Osteocyte (in vitro differentiated cells): ENCODE data around the gene GRAMD1C. TPM values are rescaled to one million over a fixed set of nuclear protein-coding genes. Genes with fewer than 3 reads are reported as not detected.

Source experiments
- DNase-seq: peaks from one replicate; pipeline ENCODE4 v3.0.0; 2021; ENCODE audit warnings: mixed read lengths; ENCODE audit not compliant: unreplicated experiment; ENCODE audit errors: extremely low spot score
- H3K27ac Mint-ChIP-seq: one replicate; pipeline ENCODE4 v1.8.0; 2021; ENCODE audit warnings: mild to moderate bottlenecking, mixed read lengths; ENCODE audit not compliant: unreplicated experiment
- H3K27me3 Mint-ChIP-seq: one replicate; pipeline ENCODE4 v1.8.0; 2021; ENCODE audit warnings: mixed read lengths; ENCODE audit not compliant: unreplicated experiment
- H3K36me3 Mint-ChIP-seq: one replicate; pipeline ENCODE4 v1.8.0; 2021; ENCODE audit warnings: mixed read lengths; ENCODE audit not compliant: unreplicated experiment
- H3K4me1 Mint-ChIP-seq: one replicate; pipeline ENCODE4 v1.8.0; 2021; ENCODE audit warnings: mixed read lengths; ENCODE audit not compliant: unreplicated experiment
- H3K4me3 Mint-ChIP-seq: one replicate; pipeline ENCODE4 v1.8.0; 2021; ENCODE audit warnings: mild to moderate bottlenecking, moderate library complexity, mixed read lengths; ENCODE audit not compliant: unreplicated experiment
- H3K9me3 Mint-ChIP-seq: one replicate; pipeline ENCODE4 v1.8.0; 2021; ENCODE audit warnings: mixed read lengths; ENCODE audit not compliant: unreplicated experiment
- long read RNA-seq: library from polyadenylated mRNA; unstranded; transcript quantifications from one replicate; pipeline ENCODE4 v2.0.0, GENCODE V29; 2021
- total RNA-seq: library from RNA; stranded (reverse); gene quantifications from 2 replicates; pipeline ENCODE4 v1.2.1, GENCODE V29; 2021
- TF ChIP-seq, protein P1 (sequence below): fragments of 200-600 bp; sonication (generic); IDR thresholded peaks from 2 replicates; pipeline ENCODE4 v1.5.0; 2021; ENCODE audit warnings: antibody characterized with exemption, mild to moderate bottlenecking, moderate library complexity

GRAMD1C gene
- total RNA-seq: 1.2 and 1.3 TPM in 2 replicates
- long read RNA-seq, full-length matches to known transcripts: 5 of 5 reads
- long read RNA-seq, partial matches to known transcripts: 0 of 5 reads
- long read RNA-seq, other reads (novel, unspliced or antisense): 0 of 5 reads

DNA sequence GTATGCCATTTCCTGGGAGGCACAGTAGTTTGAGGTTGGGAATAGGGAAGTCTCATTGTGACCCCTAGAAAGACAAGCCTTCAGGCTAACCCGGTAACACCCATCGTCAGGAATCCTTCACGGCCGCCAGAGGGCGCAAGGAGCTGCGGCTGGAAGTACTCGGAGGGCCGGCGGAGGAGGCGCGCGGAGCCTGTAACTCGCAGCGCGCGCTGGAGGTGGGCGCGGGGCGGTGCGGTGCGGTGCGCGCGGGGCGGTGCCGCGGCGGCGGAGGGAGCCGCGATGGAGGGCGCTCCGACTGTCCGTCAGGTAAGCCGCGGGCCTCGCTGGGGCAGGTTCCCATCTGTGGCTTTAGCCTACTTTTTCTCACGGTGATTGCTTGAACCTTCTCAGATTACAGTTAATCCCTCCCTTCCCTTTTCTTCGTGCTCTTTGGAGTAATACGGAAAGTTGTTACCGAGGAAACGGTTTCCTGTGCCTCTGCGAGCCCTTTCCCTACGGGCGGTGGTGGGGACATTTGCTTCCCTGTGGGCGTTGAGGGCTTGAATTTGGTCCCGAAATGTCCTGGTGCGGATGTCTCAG lies at the start of gene GRAMD1C:
TSS of gene GRAMD1C (plus strand) at position 158 of the 579 bp plus-strand sequence. CDS start at position 280, 122 bp downstream.
- Mint-ChIP-seq H3K4me3 (peak within 1 kb of the TSS; percentile 79), H3K4me1 (peaks cover 7% of the 10 kb centered on the region), H3K27me3 (no peaks in the 10 kb centered on the region), H3K9me3 (no peaks in the 10 kb centered on the region), H3K27ac (peak within 1 kb of the TSS; percentile 78), H3K36me3 (no peaks in the 10 kb centered on the region)
- TF ChIP-seq, protein P1, sequence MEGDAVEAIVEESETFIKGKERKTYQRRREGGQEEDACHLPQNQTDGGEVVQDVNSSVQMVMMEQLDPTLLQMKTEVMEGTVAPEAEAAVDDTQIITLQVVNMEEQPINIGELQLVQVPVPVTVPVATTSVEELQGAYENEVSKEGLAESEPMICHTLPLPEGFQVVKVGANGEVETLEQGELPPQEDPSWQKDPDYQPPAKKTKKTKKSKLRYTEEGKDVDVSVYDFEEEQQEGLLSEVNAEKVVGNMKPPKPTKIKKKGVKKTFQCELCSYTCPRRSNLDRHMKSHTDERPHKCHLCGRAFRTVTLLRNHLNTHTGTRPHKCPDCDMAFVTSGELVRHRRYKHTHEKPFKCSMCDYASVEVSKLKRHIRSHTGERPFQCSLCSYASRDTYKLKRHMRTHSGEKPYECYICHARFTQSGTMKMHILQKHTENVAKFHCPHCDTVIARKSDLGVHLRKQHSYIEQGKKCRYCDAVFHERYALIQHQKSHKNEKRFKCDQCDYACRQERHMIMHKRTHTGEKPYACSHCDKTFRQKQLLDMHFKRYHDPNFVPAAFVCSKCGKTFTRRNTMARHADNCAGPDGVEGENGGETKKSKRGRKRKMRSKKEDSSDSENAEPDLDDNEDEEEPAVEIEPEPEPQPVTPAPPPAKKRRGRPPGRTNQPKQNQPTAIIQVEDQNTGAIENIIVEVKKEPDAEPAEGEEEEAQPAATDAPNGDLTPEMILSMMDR: peak; percentile 92
- DNase-seq: peak; percentile 94

DNA sequence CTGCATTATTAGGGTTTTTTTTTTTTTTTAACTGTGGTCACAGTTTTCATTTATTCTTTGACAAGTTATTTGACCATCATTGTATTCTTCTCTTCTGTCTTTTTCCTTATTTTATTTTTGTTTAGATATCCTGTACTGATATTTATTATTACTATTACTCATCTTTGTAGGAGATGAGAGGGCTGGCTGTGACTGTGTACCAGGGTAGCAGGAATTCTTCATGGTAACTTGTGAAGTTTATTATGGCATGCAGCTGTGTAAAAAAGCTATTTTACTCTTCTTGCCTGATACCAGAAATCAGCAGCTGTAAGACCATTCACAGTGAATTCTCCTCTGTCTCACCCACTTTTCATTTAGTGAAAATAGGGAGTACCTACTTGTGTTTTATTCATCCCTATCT lies 47.2 kb upstream of the GRAMD1C start:
- TF ChIP-seq, protein P1: no peak
- no peak overlapping the region for H3K27ac Mint-ChIP-seq
- DNase-seq: no peak
- peaks cover 2% of the 10 kb centered on the region for H3K4me1 Mint-ChIP-seq
- no peaks in the 10 kb centered on the region for H3K27me3 Mint-ChIP-seq
- H3K9me3 Mint-ChIP-seq: no peaks in the 10 kb centered on the region
- no peak overlapping the region for H3K4me3 Mint-ChIP-seq
- H3K36me3 Mint-ChIP-seq: peaks cover 34% of the 10 kb centered on the region

DNA sequence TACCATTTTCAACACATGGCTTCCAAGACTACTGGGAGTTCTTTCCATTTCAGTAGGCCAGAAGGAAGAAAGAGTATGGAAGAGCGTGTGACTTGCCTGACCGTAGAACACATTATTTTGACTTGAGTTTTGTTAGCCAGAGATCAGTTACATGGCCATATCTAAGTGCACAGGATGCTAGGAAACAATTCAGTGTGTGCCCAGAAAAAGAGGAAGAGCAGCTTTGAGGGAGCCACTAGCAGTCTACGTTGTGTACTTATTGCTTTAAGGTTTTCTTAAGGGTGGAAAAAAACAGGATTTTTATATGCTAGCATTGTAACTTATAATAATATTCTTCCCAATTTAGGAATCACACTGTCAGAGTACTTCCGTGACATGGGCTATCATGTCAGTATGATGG lies 44.1 kb upstream of the GRAMD1C start:
- TF ChIP-seq, protein P1: no peak
- no peak overlapping the region for H3K27ac Mint-ChIP-seq
- no peak for DNase-seq

DNA sequence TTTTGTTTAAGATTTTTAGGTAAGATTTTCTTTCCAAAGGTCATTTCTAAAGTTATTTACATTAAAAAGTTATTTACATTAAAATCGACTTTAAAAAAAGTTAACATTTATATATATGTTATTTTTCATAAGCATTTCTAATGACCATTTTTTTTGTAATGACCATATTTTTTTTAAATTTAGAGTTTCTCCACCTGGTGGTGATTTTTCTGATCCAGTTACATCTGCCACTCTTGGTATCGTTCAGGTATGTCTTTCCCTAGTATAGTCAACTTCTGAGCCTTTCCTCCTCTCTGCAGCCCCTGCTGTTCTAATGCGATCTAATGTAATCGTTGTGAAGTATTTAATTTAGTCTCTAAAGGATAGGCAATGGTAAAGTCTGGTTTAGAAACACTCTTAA lies 42.9 kb upstream of the GRAMD1C start:
- H3K27ac Mint-ChIP-seq: no peak overlapping the region

More for the DNA sequence above, 44.1 kb upstream of the GRAMD1C start:
- Mint-ChIP-seq H3K27me3 (no peaks in the 10 kb centered on the region), H3K9me3 (no peaks in the 10 kb centered on the region), H3K4me1 (peaks cover under 1% of the 10 kb centered on the region), H3K36me3 (peaks cover 34% of the 10 kb centered on the region), H3K4me3 (no peak overlapping the region)

DNA sequence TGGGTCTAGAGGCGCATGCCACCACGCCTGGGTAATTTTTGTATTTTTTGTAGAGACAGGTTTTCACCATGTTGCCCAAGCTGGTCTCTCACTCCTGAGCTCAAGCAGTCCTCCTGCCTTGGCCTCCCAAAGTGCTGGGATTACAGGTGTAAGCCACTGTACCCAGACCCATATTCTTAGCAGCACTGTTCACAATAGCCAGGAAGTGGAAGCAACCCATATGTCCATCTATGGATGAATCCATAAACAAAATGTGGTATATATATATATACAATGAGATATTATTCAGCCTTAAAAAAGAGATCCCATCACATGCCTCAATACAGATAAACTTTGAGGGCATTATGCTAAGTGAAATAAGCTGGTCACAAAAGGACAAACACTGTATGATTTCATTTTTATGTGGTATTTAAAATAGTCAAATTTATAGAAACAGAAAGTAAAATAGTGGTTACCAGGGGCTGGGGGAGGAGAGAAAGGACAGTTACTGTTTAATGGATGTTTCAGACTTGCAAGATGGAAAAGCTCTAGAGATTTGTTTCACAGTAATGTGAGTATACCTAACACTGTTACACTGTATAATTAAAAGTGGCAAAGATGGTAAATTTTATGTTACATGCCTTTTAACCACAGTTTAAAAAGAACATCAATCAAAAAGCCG lies 35.7 kb upstream of the GRAMD1C start:
- H3K4me1 Mint-ChIP-seq: no peaks in the 10 kb centered on the region
- TF ChIP-seq, protein P1: no peak
- H3K27ac Mint-ChIP-seq: no peak overlapping the region
- no peak overlapping the region for H3K4me3 Mint-ChIP-seq
- no peaks in the 10 kb centered on the region for H3K27me3 Mint-ChIP-seq
- no peaks in the 10 kb centered on the region for H3K9me3 Mint-ChIP-seq
- peaks cover 53% of the 10 kb centered on the region for H3K36me3 Mint-ChIP-seq
- no peak for DNase-seq

More for the DNA sequence above, 42.9 kb upstream of the GRAMD1C start:
- TF ChIP-seq, protein P1: no peak
- no peaks in the 10 kb centered on the region for H3K27me3 Mint-ChIP-seq
- H3K4me3 Mint-ChIP-seq: no peak overlapping the region
- DNase-seq: no peak
- no peaks in the 10 kb centered on the region for H3K9me3 Mint-ChIP-seq
- no peaks in the 10 kb centered on the region for H3K4me1 Mint-ChIP-seq
- H3K36me3 Mint-ChIP-seq: peaks cover 34% of the 10 kb centered on the region
